Endothelial cell of umbilical vein (primary cell): ENCODE data around the gene FSTL4.

Experiments
- EZH2 ChIP-seq: IDR thresholded peaks from 2 replicates; pipeline ENCODE4 v1.6.1; 2012; ENCODE audit warnings: borderline replicate concordance, low read depth, mild to moderate bottlenecking, moderate library complexity, low read length, inconsistent platforms; ENCODE audit not compliant: severe bottlenecking
- POLR2A ChIP-seq: IDR thresholded peaks from 2 replicates; pipeline ENCODE4 v1.6.1; 2012; ENCODE audit warnings: low read depth, mild to moderate bottlenecking, control low read depth, low read length
- POLR2AphosphoS5 ChIP-seq: IDR thresholded peaks from 2 replicates; pipeline ENCODE4 v1.6.1; 2012; ENCODE audit warnings: low read depth, mild to moderate bottlenecking, control low read depth, low read length, moderate library complexity; ENCODE audit not compliant: insufficient read depth
- TF ChIP-seq, protein P1 (sequence below), 2 donors: IDR thresholded peaks; 1 replicate in 1 of 2; 2 replicates in 1 of 2; pipeline ENCODE4 v1.5.1; 2011; ENCODE audit warnings: low read length in 2 of 2, mild to moderate bottlenecking in 2 of 2, moderate library complexity in 2 of 2, control low read depth in 1 of 2, inconsistent platforms in 1 of 2, low read depth in 1 of 2; ENCODE audit not compliant: insufficient read depth in 1 of 2; ENCODE audit errors: extremely low read depth in 1 of 2

DNA sequence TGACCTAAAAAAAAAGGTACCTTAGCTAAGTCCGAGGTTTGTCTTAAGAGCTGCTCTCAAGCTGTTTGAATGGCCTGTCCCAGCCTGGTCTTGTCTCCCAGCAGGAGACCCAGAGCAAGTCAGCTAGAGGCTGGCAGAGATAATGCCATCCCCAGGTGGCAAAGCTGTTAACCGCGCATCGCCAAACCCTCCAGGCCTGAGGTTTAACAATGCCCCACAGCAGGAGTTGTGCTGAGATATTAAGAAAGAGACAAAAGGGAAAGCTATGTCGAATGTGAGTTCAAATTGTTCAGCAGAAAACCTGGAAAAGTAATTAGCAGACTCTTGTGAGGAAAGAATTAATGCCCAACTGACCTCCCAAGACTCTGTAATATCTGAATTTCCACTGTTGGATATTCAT is 187.1 kb downstream of the FSTL4 start:
- TF ChIP-seq, protein P1, sequence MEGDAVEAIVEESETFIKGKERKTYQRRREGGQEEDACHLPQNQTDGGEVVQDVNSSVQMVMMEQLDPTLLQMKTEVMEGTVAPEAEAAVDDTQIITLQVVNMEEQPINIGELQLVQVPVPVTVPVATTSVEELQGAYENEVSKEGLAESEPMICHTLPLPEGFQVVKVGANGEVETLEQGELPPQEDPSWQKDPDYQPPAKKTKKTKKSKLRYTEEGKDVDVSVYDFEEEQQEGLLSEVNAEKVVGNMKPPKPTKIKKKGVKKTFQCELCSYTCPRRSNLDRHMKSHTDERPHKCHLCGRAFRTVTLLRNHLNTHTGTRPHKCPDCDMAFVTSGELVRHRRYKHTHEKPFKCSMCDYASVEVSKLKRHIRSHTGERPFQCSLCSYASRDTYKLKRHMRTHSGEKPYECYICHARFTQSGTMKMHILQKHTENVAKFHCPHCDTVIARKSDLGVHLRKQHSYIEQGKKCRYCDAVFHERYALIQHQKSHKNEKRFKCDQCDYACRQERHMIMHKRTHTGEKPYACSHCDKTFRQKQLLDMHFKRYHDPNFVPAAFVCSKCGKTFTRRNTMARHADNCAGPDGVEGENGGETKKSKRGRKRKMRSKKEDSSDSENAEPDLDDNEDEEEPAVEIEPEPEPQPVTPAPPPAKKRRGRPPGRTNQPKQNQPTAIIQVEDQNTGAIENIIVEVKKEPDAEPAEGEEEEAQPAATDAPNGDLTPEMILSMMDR (IDR thresholded peaks at IDR 0.05; ENCODE audit: extremely low read depth in 1 of 2, insufficient read depth in 1 of 2, low read depth in 1 of 2, low read length in 2 of 2), result no peak
- TF ChIP-seq POLR2A (no peak), POLR2AphosphoS5 (no peak), EZH2 (no peak)
